Left ventricle myocardium inferior (tissue), 1 donor: Measurements from ENCODE around the gene IGIP. TPM values are rescaled to one million over a fixed set of nuclear protein-coding genes. Genes with fewer than 3 reads are reported as not detected.

Experiments used
- DNase-seq: peaks from one replicate; pipeline ENCODE4 v3.0.0-alpha.2; 2020
- H3K27ac ChIP-seq: fragments of 200-600 bp; replicated peaks from 2 replicates; pipeline ENCODE4 v1.8.0; 2021
- H3K27me3 ChIP-seq: fragments of 200-600 bp; 2 replicates; pipeline ENCODE4 v1.8.0; 2021; ENCODE audit warnings: low read depth
- H3K36me3 ChIP-seq: fragments of 200-600 bp; 2 replicates; pipeline ENCODE4 v1.8.0; 2021
- H3K4me1 ChIP-seq: fragments of 200-600 bp; 2 replicates; pipeline ENCODE4 v1.8.0; 2021
- H3K4me3 ChIP-seq: fragments of 200-600 bp; 2 replicates; pipeline ENCODE4 v1.8.0; 2021; ENCODE audit warnings: mild to moderate bottlenecking, moderate library complexity
- H3K9me3 ChIP-seq: fragments of 200-600 bp; replicated peaks from 2 replicates; pipeline ENCODE4 v1.8.0; 2021
- CTCF ChIP-seq: fragments of 200-600 bp; IDR thresholded peaks from 2 replicates; pipeline ENCODE4 v1.8.0; 2021; ENCODE audit warnings: antibody characterized with exemption, mild to moderate bottlenecking, borderline replicate concordance
- intact Hi-C: fragments of 100-400 bp; cut with micrococcal nuclease; formaldehyde crosslinking; loops from one replicate; pipeline ENCODE4 v1.11.0; 2022
- total RNA-seq: library from RNA; stranded (reverse); fragmentation: NEBNext Ultra II Directional; extraction: Animal tissue kit (Norgen Biotek cat#: 25700); gene quantifications from one replicate; pipeline ENCODE4 v1.2.1, GENCODE V29; 2021
- donor health status: DM: no; HTN: yes; CAD: no; lungs with severe emphysema.

The IGIP gene
- total RNA-seq, 1 donor from 2014 or later, result 12.0 TPM

DNA sequence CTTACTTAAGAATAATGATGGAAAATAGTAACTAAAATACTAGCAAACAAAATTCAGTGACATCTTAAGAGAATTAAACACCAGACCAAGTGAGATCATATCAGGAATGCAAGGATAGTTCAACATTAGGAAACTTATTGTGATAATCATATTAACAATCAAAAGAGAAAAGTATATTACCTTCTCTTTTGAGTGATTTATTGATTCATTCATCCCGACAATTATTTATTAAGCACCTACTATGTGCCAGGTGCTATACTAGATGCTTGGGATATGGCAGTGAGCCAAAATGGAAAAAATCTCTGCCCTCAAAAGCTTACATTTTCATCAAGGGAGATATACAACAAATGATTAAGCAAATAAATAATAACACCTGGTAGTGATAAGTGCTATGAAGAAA lies 35.5 kb upstream of the IGIP start:
- Histone ChIP-seq H3K9me3 (peaks cover 20% of the 10 kb centered on the region), H3K36me3 (no peaks in the 10 kb centered on the region), H3K4me3 (no peak overlapping the region), H3K27ac (no peak overlapping the region), H3K27me3 (no peaks in the 10 kb centered on the region), H3K4me1 (no peaks in the 10 kb centered on the region)
- no peak for DNase-seq
- no peak for TF ChIP-seq CTCF
- intact Hi-C loops, result no loop called here

GRCh38 chr5:140093179-140093578 lies 32.6 kb upstream of the IGIP start:
- no peak for DNase-seq
- TF ChIP-seq CTCF, result no peak
- intact Hi-C loops, result no loop called here

DNA sequence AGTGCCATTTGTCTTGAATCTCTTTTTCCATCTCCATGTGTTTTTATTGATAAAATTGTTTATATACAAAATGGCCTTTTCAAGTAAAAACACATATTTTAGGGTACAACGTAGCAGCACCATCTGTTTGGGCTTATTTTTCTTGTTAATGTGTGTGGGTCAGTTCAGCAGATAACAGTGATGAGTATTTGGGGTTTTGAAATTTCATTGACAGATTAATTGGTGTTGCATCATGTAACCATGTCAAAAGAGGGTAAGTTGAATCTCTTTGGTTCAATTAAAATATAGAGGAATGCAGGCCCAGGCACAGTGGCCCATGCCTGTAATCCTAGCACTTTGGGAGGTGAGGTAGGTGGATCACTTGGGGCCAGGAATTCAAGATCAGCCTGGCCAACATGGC lies 31.9 kb upstream of the IGIP start:
- Histone ChIP-seq H3K27ac (no peak overlapping the region), H3K27me3 (no peaks in the 10 kb centered on the region), H3K4me3 (no peak overlapping the region), H3K9me3 (peaks cover 20% of the 10 kb centered on the region), H3K36me3 (no peaks in the 10 kb centered on the region), H3K4me1 (no peaks in the 10 kb centered on the region)
- intact Hi-C loops, result no loop called here
- DNase-seq, result no peak
- TF ChIP-seq CTCF, result no peak

More at GRCh38 chr5:140093179-140093578, 32.6 kb upstream of the IGIP start:
- no peaks in the 10 kb centered on the region for H3K36me3 ChIP-seq
- H3K27ac ChIP-seq, result no peak overlapping the region
- H3K27me3 ChIP-seq, result no peaks in the 10 kb centered on the region
- peaks cover 20% of the 10 kb centered on the region for H3K9me3 ChIP-seq
- H3K4me3 ChIP-seq, result no peak overlapping the region
- H3K4me1 ChIP-seq, result no peaks in the 10 kb centered on the region

DNA sequence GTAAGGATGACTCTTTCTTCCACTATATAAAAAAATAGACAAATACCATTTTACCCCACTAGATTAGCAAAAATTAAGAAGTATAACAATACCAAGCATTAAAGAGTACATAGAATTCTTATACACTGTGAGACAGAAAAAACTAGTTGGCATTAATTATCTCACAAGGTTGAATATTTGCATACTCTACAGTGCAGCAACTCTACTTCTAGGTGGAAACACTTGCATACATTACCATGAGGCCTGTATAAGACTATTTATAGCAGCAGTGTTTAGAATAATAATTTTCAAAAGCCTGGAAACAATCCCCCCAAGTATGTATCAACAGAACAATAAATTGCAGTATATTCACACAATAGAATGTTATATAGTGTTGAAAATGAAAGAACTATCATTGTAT lies 30.8 kb upstream of the IGIP start:
- intact Hi-C loops, result no loop called here

DNA sequence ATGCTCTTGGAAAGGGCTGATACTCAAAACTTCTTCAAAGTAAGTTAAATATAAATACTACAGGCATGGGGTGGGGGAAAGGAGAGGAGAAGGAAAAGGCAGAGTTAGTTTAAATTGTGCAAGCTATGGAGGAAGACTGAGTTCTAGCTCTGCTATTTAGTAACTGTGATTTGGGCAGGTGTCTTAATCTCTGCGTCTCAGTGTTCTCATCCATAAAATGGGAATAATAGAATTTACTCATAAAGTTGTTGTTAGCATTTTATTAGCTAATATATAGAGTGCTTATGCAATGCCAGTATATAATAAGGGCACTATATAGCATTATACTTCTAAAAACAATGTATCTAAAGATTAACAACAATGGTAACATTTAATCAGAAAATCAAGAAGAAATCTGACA lies 24.6 kb upstream of the IGIP start:
- Histone ChIP-seq H3K27ac (no peak overlapping the region), H3K27me3 (no peaks in the 10 kb centered on the region), H3K4me3 (no peak overlapping the region), H3K36me3 (no peaks in the 10 kb centered on the region), H3K4me1 (peaks cover under 1% of the 10 kb centered on the region), H3K9me3 (no peaks in the 10 kb centered on the region)
- intact Hi-C loops, result no loop called here
- no peak for DNase-seq
- no peak for TF ChIP-seq CTCF

More for the DNA sequence above, 30.8 kb upstream of the IGIP start:
- Histone ChIP-seq H3K36me3 (no peaks in the 10 kb centered on the region), H3K4me3 (no peak overlapping the region), H3K4me1 (no peaks in the 10 kb centered on the region), H3K9me3 (peaks cover 15% of the 10 kb centered on the region), H3K27ac (no peak overlapping the region), H3K27me3 (no peaks in the 10 kb centered on the region)
- no peak for TF ChIP-seq CTCF
- DNase-seq, result no peak

DNA sequence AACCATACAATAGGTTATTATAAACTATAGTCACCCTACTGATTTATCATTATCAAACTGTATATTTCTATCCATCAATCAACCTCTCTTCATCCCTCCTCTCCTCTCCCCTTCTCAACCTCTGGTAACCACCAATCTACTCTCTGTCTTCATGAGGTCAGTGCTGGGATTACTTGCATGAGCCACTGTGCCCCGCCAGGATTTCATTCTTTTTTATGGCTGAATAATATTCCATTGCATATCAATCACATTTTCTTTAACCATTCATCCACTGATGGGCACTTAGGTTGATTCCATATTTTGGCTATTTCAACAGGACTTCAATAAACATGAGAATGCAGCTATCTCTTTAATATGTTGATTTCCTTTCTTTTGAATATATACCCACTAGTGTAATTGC lies 22.6 kb upstream of the IGIP start:
- Histone ChIP-seq H3K4me1 (peaks cover 18% of the 10 kb centered on the region), H3K9me3 (no peaks in the 10 kb centered on the region), H3K36me3 (no peaks in the 10 kb centered on the region), H3K27me3 (no peaks in the 10 kb centered on the region), H3K27ac (no peak overlapping the region), H3K4me3 (no peak overlapping the region)
- TF ChIP-seq CTCF, result no peak
- intact Hi-C loops, result no loop called here
- no peak for DNase-seq
